ENCODE data around the gene ZEB1.

Gene ZEB1

DNA sequence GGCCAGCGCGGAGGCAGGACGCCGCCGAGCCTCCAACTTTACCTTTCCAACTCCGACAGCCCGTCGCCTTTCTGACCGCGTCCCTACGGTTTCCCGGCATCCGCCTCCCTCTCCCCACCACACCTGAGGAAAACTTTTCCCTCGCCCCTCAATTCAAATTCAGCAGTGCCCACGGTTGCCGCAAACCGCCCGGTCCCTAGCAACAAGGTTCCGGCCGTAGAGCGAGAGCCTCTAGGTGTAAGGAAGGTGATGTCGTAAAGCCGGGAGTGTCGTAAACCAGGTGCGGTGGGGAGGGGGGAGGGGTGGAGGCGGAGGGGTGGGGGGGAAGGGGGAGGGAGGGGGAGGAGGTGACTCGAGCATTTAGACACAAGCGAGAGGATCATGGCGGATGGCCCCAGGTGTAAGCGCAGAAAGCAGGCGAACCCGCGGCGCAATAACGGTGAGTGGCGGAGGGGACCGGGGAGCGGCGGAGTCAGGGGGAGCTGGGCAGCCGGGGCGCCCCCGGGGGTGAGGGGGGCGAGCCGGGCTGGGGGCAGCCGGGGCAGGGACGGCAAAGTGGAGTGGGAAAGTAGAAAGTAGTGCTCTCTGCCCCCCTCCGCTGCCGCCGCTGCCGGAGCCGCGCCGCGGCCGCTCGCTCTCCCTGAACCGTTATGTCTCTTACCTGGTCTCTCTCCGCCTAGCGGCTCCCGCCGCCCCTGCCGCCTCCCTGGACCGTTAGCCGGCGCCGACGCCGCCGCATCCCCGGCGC, at the start of gene ZEB1:
Gene ZEB1 (plus strand): TSS at position 363 of the 748 bp plus-strand sequence. CDS start 19 bp downstream, at position 382.
- peak; percentile 73 for DNase-seq

DNA sequence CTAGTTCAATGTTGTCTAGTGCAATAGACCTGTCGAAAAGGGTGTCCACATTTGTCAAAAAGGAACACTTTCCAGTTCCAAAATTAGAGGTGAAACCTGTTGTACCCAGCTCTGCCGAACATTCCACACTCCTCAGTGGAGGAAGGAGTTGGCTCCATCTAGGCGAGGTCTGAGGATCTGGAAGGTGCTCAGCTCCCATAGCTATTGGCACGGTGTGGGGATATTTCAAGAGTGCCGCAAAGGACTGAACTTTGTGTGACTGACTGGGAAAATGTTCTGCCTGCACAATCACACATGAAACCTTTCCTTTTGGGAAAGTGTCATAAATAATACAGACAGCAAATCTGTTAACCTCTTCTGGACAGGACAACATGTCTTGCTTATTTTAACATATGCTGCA, 48.1 kb upstream of the ZEB1 start:
- DNase-seq = no peak

DNA sequence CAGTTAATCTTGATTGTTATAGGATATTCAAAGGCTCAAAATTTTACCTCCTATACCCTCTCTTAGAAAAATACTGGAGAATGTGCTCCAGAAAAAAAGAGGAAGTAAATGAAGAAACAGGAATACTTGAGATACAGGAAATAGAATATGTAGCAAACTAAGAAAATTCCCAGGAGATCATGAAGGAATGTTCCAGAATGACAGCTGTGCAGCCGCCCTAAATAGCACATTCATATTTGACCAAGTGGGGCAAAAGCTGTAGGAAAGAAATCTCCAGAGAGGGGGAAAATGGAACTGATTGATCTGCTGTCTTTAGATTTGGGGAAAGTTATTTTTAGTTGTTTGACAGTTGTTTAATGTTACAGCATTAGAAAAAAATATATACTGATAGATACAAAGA, 46.2 kb upstream of the ZEB1 start:
- DNase-seq = no peak

DNA sequence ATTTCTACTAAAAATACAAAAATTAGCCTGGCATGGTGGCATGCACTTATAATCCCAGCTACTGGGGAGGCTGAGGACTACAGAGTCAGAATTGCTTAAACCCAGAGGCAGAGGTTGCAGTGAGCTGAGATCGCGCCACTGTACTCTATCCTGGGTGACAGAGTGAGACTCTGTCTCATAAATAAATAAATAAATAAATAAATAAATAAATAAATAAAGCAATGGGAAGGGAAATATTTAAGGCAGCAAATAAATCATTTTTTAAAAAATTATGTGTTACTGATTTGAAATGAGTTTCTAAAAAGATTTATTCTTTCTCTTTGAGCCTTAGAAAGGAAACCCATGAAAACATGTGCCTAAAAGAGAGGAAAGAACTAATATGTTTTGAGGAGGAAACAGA, 45.2 kb upstream of the ZEB1 start:
- DNase-seq = no peak

DNA sequence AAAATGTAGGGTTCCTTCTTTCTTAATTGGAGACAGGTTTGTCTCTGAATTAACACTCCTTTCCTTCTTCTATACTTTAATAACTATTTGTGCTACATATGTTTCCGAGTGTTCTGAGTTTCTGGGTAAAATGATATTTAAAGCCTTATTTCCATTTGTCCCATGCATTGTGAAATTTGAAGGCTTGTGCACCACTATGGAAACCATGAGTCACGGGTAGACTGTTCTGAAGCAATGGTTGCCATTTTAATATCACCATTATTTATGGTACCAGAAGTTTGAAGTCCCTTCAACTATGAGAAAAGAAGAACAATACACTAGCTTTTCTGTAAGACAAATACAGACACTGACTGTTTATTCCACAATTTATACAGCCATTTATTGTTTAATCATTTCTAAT, 44.7 kb upstream of the ZEB1 start:
- no peak for DNase-seq

DNA sequence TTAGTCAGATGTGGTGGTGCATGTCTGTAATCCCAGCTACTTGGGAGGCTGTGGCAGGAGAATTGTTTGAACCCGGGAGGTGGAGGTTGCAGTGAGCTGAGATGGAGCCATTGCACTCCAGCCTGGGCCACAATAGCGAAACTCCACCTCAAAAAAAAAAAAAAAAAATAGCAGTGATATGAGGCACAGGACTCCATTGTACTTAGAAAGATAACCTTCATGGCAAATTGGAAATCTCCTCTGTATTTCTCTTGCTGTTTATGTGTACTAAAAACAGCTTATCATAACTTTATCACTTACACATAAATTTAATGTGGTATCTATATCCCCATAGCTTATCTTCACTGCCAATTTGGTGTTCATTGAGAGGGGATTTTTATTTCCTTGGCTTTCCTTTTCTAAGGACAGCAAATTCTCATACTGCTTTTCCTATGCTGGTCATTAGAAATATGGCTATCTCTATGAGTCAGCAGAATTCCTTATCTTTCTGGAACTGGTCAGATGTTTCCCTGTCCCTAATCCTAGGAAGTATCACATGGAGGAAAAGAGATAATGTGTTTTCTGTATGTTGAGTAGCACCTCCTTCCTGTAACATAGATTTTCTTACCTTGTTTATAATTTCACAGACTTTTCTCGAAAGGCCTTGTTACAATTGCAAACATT, 40.6 kb upstream of the ZEB1 start:
- DNase-seq = no peak

DNA sequence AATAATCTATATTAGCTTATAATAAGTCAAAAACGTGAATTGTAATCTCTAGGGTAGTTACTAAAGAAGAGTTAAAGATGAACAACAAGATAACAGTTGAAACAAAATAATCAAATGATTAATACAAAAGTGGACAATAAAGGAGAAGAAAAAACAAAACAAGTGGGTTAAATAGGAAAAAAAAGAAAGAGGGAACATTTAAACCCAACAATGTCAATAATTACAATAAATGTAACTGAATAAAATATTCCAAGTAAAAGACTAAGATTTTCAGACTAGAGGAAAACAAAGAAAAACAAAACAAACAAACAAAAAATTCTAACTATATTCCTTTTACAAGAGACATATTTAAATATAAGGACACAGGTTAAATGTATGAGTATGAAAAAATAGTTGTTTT, 38.0 kb upstream of the ZEB1 start:
- no peak for DNase-seq

DNA sequence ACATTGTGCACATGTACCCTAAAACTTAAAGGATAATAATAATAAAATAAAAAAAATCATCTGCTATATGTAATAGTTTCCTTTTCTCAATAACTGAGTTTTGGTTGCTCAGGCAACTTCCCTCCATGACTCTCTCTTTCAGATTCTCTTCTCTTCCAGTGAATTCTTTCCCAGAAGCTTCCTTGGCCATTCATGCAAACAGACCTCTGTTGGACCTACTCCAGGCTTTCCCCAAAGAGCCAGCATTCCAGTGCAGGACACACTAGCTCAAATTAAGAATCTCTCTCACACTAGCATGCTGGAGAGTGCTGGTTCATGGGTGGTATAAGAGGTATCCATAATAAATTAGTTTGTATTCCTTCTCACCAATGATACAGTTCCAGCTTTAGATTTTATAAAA, 31.0 kb upstream of the ZEB1 start:
- no peak for DNase-seq

DNA sequence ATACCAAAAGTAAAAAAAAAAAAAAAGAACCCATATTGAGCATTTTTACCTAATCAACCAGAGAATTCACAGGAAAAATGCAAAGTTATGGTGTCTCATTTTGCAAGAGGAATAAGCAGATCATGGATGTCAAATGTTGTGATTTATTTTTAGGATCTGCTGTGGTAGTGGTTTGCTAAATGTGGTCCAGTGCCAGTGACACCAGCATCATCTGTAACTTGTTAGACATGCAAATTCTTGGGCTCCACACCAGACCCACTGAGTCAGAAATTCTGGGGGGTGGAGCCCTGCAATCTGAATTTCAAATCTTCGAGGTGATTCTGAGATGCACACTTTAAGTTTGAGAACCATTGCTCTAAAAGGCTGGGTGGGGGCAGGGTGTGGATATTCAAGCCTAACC, 30.1 kb upstream of the ZEB1 start:
- no peak for DNase-seq

DNA sequence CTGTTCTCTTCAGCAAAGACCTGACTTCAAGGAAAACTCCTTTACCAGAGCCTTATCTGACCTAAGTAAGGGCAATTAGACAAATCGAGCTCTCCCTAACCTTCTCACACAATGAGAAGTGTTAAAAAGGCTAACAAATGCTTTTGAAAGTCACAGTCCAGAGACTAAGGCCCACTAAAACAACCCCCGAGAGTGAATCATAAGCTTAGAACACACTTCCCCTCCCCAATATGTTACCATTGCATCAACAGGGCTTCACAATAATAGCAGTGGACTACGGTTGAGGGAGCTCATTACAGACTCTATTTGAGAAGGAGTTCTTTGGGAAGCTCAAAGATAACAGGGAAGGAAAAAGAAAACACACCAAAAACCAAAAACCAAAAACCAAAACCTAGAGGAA, 28.6 kb upstream of the ZEB1 start:
- no peak for DNase-seq

DNA sequence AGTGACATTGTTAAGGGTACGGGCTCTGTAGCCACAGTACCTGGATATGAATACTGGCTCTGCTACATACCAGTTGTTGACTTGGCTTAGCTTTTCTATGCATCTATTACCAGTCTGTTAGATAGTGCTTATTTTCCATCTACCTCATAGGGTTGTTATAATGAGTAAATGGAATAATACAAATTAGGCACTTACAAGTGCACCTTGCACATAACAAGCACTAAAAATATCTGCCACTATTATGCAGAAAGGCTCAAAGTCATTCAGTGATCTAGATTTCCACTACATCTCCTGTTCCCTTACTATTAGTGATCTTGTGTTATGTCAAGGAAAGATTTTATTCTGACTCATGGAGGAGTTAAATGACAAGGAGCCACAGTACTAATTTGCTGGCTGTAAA, 27.9 kb upstream of the ZEB1 start:
- no peak for DNase-seq

DNA sequence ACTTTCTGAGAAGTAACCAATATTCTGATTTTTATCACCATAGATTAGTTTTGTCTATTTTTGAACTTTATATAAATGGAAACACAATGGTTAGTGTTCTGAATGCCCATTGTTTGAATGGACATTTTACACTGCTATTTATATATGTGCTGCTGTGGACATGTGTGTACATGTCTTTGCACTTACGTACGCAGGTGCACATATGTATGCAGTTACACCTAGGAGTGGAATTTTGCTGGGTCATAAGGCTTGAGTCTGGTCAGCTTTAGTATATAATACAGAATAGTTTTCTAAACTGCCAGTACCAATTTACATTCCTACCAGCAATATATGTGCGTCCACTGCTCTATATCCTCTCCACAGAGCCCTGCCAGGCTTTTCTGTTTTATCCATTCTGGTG, 24.5 kb upstream of the ZEB1 start:
- DNase-seq = no peak

DNA sequence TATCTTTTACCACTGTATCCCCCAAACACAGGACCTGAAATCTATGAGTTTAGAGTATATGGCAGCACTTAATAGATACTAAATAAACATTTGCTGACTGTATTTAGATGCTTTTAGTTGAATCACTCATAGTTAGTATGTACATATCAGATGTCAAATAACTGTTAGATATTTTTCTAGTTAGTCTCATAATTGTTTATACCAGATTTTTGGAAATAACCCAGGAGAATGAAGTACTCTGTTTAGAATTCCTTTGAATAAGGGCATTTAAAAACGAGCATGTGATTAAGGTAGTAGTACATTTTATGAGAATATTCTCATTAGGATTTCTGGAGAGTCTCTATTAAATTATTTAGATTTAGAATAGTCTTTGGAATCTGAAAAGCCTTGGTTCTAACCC, 22.3 kb upstream of the ZEB1 start:
- no peak for DNase-seq

DNA sequence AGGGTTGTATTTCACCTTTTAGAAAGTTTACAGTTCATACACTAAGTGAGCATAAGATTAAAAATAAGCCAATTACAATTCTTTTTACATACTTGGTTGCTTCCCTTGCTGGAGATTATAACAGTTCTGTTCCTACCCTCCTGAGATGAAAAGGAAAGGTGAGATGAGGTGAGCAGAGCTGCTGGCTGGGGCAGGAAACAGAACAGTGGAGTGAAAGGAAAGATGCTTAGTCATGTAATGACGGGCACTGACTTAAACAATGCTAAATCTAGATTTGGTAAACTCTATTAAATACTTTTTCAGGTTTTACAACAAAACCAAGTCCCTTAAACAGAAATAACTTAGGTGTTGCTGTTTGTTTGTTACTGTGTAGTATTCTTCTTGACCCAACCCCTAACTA, 19.9 kb upstream of the ZEB1 start:
- no peak for DNase-seq

DNA sequence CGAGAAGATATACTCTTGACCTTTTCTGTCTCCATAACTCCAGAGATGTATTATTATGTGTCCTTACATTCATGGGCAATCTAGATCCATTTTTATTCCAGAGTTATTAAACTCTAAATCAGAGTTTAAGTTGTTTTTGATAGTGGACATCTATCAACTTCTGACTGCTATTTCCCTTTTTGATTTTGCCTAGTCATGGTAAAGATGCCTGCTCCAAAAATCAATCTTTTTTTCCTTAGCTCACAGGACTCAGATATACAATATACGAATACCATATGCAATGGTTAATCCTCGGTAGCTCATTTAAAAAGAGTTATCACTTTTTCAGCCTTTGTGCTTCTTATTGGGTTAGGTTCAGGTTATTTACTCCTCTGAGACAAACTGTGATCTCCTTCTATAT, 15.8 kb upstream of the ZEB1 start:
- no peak for DNase-seq

DNA sequence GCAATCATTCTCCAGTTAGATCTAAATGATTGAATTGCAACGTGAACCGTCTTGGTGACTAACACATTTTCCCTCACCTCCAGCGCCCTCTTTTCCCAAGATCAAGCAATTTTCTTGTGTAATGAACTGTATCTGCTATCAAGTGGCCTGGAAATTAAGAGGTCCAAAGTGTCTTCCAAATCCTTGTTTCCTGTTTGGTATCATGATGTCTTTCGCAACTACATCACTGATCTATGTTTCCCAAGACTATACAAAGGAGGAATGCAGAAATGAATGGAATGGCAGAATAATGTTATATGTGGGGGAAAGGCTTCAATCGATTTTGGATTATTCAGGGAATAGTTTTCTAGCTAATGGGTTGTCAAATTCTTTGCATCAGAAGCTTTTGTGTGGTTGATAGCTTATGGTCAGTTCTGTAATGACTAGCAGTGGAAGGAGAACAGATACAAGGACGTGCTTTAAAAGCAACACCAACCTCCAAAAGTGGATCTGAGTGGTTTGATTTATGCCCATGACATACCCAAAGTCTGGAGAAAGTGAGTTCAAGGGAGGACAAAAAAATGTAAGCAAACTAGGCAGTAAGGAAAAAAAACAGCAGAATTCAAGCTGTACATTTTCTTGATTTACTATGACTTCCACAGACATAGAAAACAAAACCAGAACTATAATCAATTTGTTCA, 14.6 kb upstream of the ZEB1 start:
- DNase-seq = no peak

DNA sequence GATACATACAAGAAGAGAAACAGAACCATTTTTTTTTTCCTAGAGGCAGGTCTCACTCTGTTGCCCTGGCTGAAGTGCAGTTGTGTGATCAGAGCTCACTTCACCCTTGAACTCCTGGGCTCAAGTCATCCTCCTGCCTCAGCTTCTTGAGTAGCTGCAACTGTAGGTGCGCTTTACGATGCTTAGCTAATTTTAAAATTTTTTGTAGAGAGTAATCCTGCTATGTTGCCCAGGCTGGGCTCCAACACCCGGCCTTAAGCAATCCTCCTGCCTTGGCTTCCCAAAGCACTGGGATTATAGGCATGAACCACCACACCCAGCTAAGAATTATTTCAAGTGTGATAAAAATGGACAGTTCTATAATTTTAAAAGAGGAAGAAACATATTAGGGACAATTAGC, 5.6 kb upstream of the ZEB1 start:
- no peak for DNase-seq

DNA sequence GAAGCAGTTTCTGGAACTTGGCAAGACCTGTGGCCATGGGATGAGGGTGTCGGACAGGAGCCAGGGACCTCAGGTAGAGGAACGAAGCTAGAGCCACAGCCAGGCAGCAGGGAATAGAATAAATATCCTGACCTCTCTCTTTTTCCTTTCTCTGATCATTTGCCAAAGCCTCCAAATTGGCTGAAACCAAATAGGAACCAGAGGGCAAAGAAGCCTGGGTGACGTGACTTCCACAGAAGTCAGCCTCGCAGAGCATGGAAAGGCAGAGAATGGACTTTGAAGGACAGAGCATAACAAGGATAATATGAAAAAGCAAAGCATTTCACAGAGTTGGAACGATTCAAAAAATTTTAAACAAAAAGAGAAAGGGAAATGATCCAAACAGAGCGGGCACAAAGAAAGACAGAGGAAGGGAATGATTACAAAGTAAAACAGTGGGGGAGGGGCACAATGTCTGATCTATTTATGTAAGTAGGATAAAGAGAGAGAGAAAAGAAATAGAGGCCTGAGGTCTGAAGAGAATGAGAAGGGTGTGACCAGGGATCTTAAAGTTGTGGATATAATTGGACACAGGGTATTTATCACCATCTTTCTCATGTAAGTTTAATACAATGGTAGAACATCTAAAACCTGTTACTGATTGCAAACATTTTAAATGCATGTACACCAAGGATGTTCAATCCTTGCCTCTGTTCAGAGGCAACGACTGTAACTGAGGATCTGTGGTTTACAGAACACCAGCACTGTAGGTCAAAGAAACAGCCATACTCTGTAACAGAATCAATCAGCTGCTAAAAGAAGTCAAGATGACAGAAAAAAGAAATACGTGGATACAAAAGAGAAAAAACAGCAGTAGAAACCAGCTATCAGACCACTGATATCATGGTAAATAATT, 4.5 kb upstream of the ZEB1 start:
- no peak for DNase-seq

DNA sequence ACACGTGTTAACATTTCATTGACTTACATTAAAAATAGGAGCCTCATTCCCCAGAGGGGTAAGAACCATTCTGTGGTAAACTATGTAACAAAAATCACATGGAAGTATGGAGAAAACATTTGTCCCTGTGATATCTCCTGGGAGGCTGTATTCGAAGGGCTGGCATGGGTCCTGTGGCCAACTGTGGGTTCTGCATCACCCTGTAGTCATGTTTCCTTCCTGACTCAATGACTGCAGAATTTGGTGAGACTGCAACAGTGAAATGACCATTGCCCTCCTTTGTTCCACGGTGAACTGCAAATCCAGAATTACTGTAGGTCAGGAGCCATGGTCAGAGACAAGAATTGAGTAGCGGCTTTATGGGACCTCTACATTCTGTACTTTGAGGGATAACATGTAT, 3.6 kb upstream of the ZEB1 start:
- no peak for DNase-seq

DNA sequence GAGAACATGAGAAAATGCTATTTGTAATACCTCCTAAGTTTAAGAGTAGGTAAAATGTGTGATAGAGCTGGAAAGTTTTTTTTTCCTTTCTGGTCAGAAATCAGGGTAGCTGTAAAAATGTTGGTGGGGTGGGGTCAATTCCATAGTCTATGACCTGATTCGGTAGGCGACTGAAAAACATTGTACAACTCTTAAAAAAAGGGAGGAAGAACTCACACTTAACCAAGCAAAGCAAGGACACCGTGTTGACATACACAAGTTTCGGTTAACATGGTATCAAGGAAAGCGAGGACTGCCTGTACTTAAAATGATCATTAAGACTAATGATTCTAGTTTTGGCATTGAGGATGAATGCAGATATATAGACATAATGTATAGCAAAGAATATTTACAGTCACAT, 1.8 kb upstream of the ZEB1 start:
- no peak for DNase-seq

DNA sequence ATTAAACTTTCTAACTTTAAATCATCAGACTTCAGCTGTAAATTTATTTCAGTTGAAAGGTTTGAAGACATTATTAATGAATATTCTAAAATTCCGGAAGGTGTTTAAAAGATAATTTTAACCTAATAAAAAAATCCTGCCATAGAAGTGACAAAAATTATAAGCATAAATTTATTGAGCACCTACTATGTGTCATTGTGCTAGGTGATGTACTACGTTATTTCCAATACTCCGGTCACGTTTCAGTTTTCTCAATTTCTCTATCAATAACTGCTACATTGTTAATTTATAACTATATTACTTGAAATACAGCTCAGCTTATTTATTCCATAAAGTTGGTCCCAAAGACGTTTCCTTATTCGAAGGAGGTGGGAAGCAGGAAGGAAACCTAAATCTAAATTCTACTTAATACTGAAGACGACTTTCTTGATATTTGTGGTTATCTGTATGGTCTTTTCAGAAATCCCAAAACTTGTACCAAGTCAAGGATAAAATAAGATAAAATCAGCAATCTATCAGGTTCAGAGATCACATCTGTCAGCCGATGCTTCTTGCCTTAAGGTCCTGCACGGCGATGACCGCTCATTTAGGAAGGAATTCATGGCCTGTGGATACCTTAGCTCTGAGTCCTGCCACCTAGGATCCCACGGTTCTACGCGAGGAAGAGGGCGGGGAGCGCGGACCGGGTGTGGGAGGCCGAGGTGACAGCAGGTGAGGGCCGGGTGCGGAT, 1.2 kb upstream of the ZEB1 start:
- no peak for DNase-seq

DNA sequence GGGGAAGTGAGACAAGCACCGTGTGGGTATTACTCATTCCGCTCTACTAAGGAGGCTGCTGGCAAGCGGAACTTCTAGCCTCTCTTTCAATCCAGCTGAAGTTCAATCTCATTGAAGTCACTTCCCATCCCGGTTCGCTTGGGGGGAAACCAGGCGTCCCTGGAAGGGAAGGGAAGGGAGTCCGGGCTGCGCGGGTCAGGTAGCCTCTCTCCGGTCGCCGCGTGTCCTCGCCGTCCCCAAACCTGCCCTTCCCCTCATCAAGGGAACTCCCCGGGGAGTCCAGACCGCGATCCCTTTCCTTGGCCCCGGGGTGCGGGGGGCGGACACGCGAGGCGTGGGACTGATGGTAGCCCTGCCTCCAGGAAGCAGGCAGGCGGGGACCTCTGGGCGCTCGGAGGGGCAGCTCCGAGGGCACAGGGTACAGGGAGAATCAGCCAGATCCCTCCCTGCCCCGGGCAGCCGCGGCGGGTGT, 598 bp upstream of the ZEB1 start:
- DNase-seq = peak; percentile 67
